Activated CD4-positive, alpha-beta T cell treated with anti-CD3 and anti-CD28 coated beads for 4 hours (primary cell): ENCODE data around the gene CFAP43.
"Not testable (repeated sequence)": the region's sequence is repeated elsewhere in the genome, so short reads cannot be mapped to it uniquely, and the experiment has no call there.

Experiments
- DNase-seq, 2 donors: peaks; one replicate each; pipeline ENCODE4 v3.0.0-alpha.2; 2020

Gene CFAP43

GRCh38 chr10:104257235-104257634, 25.1 kb upstream of the CFAP43 start:
- DNase-seq = no peak

GRCh38 chr10:104256335-104256961, 24.3 kb upstream of the CFAP43 start:
- no peak for DNase-seq

- DNase-seq = no peak
Observed at GRCh38 chr10:104255311-104255981, 23.3 kb upstream of the CFAP43 start.

DNA sequence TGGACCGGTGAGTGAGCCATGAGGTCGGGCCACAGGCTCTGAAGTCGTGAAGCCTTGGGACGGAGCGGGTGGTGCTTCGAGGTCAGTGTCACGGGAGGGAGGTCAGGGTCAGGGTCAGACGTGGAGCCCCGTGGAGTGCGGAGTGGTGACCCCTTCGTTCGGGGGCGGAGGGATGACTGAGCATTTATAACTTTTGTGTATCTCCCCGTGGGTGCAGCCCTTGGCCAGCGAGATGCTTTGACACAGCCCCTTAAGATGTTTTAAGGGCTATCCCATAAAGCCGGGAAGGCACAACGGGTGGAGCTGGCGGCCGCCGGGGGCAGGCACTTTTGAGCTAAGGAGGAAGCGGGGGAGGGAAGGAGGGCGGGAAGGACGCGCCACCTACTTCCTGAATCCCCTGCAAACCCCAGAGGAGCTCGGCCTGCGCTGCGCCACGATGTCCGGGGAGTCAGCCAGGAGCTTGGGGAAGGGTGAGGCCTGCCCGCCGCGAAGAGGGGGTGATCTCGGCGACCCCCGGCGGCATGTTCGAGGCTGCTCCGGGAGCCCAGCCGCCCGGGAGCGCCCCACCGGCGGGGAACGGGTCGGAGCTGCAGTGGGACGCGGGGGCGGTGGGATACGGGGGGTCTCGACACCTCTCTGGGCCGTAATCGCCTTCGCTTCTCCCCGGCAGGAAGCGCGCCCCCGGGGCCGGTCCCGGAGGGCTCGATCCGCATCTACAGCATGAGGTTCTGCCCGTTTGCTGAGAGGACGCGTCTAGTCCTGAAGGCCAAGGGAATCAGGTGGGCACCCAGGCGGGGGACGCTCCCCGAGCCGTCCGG, 22.5 kb upstream of the CFAP43 start, which contains the start of gene GSTO1:
TSS of gene GSTO1 (plus strand) at position 400 of the 818 bp plus-strand sequence. CDS start at position 437, 37 bp downstream.
- DNase-seq = peak; percentile 44 to 53

DNA sequence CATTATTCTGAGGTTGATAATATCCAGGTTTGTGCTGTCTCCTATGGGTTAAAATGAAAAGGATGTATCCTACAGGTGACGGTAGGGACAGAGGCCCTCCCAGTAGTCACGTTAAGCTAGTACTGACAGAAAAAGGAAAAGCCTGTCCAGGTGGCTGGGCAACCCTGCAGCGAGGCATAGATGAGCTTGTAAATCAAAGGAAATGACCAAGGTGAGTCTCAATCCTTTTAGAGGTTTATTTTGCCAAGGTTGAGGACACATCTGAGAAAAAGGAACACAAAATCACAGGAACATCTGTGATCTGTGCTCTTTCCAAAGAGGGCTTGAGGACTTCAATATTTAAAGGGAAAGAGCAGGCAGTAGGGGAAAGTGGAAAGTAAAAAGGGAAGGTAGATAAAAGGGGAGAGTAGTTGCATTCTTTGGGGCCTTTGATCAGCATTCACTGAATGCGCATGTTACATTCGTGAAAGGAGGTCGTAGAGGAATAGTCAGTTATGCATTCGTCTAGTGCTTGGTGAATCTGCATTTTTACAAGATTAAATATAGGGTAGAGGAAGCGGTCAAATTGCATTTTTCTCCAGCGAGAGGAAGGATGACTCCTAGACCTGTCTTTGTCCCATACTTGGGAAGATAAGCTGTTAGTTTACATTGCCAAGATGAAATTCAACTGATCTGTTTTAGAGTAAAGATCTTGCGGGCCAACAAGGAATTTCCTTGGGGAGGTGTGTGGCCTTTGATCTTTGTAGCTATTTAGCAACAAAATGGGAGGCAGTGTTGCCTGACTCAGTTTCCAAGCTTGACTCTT, 21.6 kb upstream of the CFAP43 start:
- DNase-seq = no peak

GRCh38 chr10:104253106-104253505, 20.9 kb upstream of the CFAP43 start:
- peak in 1 of 2 donors; percentile 25 for DNase-seq

GRCh38 chr10:104252368-104252767, 20.2 kb upstream of the CFAP43 start:
- no peak for DNase-seq

GRCh38 chr10:104251443-104251842, 19.3 kb upstream of the CFAP43 start:
- no peak for DNase-seq

DNA sequence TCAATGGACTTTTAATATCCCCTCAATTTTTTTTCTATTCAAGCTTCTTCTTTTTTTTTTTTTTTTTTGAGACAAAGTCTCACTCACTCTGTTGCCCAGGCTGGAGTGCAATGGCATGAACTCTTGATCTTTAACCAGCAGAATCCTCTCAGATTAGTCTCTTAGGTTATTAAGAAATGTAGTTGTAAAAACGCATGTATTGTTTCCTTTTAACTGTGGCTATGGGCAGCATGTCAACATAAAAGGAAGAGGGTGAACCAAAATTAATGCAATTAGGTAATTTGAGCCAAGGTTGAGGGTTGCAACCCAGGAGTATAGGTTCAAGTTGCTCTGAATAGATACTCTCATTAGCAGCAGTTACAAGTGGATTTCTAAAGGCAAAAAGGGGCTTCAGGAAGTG, 18.2 kb upstream of the CFAP43 start:
- DNase-seq = no peak

DNA sequence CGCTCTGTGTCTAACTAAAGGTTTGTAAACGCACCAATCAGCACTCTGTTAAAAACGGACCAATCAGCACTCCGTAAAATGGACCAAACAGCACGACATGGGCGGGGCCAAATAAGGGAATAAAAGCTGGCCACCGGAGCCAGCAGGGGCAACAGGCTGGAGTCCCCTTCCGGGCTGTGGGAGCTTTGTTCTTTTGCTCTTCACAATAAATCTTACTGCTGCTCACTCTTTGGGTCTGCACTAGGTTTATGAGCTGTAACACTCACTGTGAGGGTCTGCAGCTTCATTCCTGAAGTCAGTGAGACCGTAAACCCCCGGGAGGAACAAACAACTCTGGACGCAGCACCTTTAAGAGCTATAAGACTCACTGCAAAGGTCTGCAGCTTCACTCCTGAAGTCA, 16.8 kb upstream of the CFAP43 start:
- DNase-seq = not testable (repeated sequence)

- DNase-seq = no peak
Observed at GRCh38 chr10:104247513-104248146, 15.5 kb upstream of the CFAP43 start.

GRCh38 chr10:104246976-104247375, 14.8 kb upstream of the CFAP43 start:
- no peak for DNase-seq

- DNase-seq = no peak
Observed at GRCh38 chr10:104245066-104245632, 13.0 kb upstream of the CFAP43 start.

DNA sequence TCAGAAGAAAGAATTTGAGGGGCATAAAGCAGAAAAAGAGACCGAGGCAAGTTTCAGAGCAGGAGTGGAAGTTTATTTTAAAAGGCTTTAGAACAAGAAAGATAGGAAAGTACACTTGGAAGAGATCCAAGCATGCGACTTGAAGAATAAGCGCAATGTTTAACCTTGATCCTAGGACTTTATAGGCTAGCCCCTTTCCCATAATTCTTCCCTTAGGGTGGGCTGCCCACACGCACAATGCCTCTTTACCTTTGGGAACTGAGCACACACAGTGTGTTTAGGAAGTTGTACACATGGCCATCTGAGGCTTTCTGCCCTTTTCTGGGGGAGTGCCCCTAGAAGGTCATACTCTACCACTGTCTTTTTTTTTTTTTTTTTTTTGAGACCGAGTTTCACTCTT, 11.3 kb upstream of the CFAP43 start:
- no peak for DNase-seq

- not testable (repeated sequence) for DNase-seq
Observed at GRCh38 chr10:104243009-104243408, 10.8 kb upstream of the CFAP43 start.

GRCh38 chr10:104242545-104242944, 10.4 kb upstream of the CFAP43 start:
- DNase-seq = no peak

GRCh38 chr10:104240078-104240477, 7.9 kb upstream of the CFAP43 start:
- DNase-seq = no peak

- DNase-seq = no peak
Observed at GRCh38 chr10:104235801-104236200, 3.6 kb upstream of the CFAP43 start.

GRCh38 chr10:104234934-104235333, 2.8 kb upstream of the CFAP43 start:
- DNase-seq = no peak

GRCh38 chr10:104233817-104234216, 1.7 kb upstream of the CFAP43 start:
- DNase-seq = no peak

GRCh38 chr10:104232613-104233102, 494 bp upstream of the CFAP43 start:
- DNase-seq = no peak

DNA sequence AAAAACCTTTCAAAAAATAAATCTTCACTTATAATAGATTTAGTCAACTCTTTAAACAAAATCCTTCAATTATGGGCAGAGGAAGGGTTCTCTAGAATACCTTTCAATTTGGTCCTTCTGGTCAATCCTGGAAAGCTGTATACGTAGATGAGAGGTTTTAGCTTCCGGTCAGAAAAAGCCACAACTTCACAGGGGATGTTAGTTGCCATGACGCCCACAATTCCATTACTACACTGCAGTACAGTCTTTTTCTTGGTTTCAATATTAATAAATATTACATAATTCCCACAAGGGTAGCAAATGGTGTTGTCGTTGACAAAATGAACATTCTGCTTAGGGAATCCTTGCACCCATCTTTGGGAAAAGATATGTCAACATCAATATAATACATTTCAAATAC, 1.7 kb downstream of the CFAP43 start:
- no peak for DNase-seq
